WTC11 (cell line): ENCODE results near the gene SLC7A14. TPM values are rescaled to one million over a fixed set of nuclear protein-coding genes. Genes with fewer than 3 reads are reported as not detected.

Experiments
- ATAC-seq: fragments of 200-7000 bp; cut with Tn5 transposase; 2 replicates; pipeline ENCODE4 v1.10.0; 2021; ENCODE audit warnings: mild to moderate bottlenecking, moderate library complexity
- CTCF ChIA-PET: fragments of 300-600 bp; sonication (Branson Sonifier 250); formaldehyde crosslinking; loops from one replicate; lab custom pipeline; 2021; ENCODE audit warnings: antibody characterized with exemption; lab: Charles Lee
- POLR2A ChIA-PET: fragments of 350-600 bp; sonication (Branson Sonifier 250); formaldehyde crosslinking; loops from one replicate; lab custom pipeline; 2021; ENCODE audit warnings: antibody characterized with exemption; lab: Charles Lee
- DNase-seq: peaks from one replicate; pipeline ENCODE4 v3.0.0; 2021; ENCODE audit warnings: low spot score
- H3K27ac Mint-ChIP-seq: 2 replicates; pipeline ENCODE4 v1.8.0; 2021; ENCODE audit warnings: mixed read lengths
- H3K27me3 Mint-ChIP-seq: 2 replicates; pipeline ENCODE4 v1.8.0; 2021; ENCODE audit warnings: low read depth, mild to moderate bottlenecking, moderate library complexity, mixed read lengths
- H3K36me3 Mint-ChIP-seq: 2 replicates; pipeline ENCODE4 v1.8.0; 2021; ENCODE audit warnings: mixed read lengths
- H3K4me1 Mint-ChIP-seq: 2 replicates; pipeline ENCODE4 v1.8.0; 2022; ENCODE audit warnings: mixed read lengths
- H3K4me3 Mint-ChIP-seq: 2 replicates; pipeline ENCODE4 v1.8.0; 2021; ENCODE audit warnings: mild to moderate bottlenecking, moderate library complexity, mixed read lengths
- H3K9me3 Mint-ChIP-seq: 2 replicates; pipeline ENCODE4 v1.8.0; 2021; ENCODE audit warnings: mixed read lengths
- AFF4 ChIP-seq: sonication (generic); formaldehyde crosslinking; IDR thresholded peaks from 2 replicates; pipeline ENCODE4 v1.8.1; 2023; ENCODE audit warnings: mild to moderate bottlenecking, missing genetic modification reagents, borderline replicate concordance
- AR ChIP-seq: fragments of 250-450 bp; sonication (Bioruptor Pico); IDR thresholded peaks from 2 replicates; pipeline ENCODE4 v1.9.0; 2021; ENCODE audit warnings: mild to moderate bottlenecking
- ATF1 ChIP-seq: sonication (generic); formaldehyde crosslinking; IDR thresholded peaks from 2 replicates; pipeline ENCODE4 v1.8.1; 2023; ENCODE audit warnings: mild to moderate bottlenecking, moderate library complexity, missing genetic modification reagents
- CDX4 ChIP-seq: fragments of 250-450 bp; sonication (Bioruptor Pico); IDR thresholded peaks from 2 replicates; pipeline ENCODE4 v1.9.0; 2021; ENCODE audit warnings: moderate library complexity, mild to moderate bottlenecking, inconsistent platforms, borderline replicate concordance
- CTCF ChIP-seq: fragments of 200-600 bp; IDR thresholded peaks from 2 replicates; pipeline ENCODE4 v1.8.0; 2022; ENCODE audit warnings: antibody characterized with exemption
- EMX1 ChIP-seq: fragments of 250-450 bp; sonication (Bioruptor Pico); IDR thresholded peaks from 2 replicates; pipeline ENCODE4 v1.8.0; 2021; ENCODE audit warnings: mild to moderate bottlenecking
- FOXJ3 ChIP-seq: sonication (generic); formaldehyde crosslinking; IDR thresholded peaks from 2 replicates; pipeline ENCODE4 v1.9.0; 2021; ENCODE audit warnings: missing genetic modification reagents, mild to moderate bottlenecking, borderline replicate concordance
- GABPB1 ChIP-seq: sonication (generic); formaldehyde crosslinking; IDR thresholded peaks from 2 replicates; pipeline ENCODE4 v1.8.1; 2023; ENCODE audit warnings: mild to moderate bottlenecking, missing genetic modification reagents
- HMGXB4 ChIP-seq: sonication (generic); formaldehyde crosslinking; IDR thresholded peaks from 2 replicates; pipeline ENCODE4 v1.8.1; 2023; ENCODE audit warnings: mild to moderate bottlenecking, moderate library complexity, missing genetic modification reagents
- JAZF1 ChIP-seq: fragments of 250-450 bp; sonication (Bioruptor Pico); IDR thresholded peaks from 2 replicates; pipeline ENCODE4 v1.9.0; 2021; ENCODE audit warnings: moderate library complexity, mild to moderate bottlenecking, inconsistent platforms
- JUN ChIP-seq: sonication (generic); formaldehyde crosslinking; IDR thresholded peaks from 2 replicates; pipeline ENCODE4 v1.8.0; 2023; ENCODE audit warnings: mild to moderate bottlenecking, missing genetic modification reagents
- KAT7 ChIP-seq: sonication (generic); formaldehyde crosslinking; IDR thresholded peaks from 2 replicates; pipeline ENCODE4 v1.8.1; 2023; ENCODE audit warnings: missing genetic modification reagents, mild to moderate bottlenecking, borderline replicate concordance
- MXD4 ChIP-seq: fragments of 250-450 bp; sonication (Bioruptor Pico); IDR thresholded peaks from 2 replicates; pipeline ENCODE4 v1.8.0; 2021; ENCODE audit warnings: mild to moderate bottlenecking, moderate library complexity, borderline replicate concordance
- NFE2L1 ChIP-seq: sonication (generic); formaldehyde crosslinking; IDR thresholded peaks from 2 replicates; pipeline ENCODE4 v1.8.1; 2023; ENCODE audit warnings: missing genetic modification reagents
- PREB ChIP-seq: sonication (generic); formaldehyde crosslinking; IDR thresholded peaks from 2 replicates; pipeline ENCODE4 v1.8.1; 2022; ENCODE audit warnings: mild to moderate bottlenecking, missing genetic modification reagents, moderate library complexity, borderline replicate concordance
- TCF7 ChIP-seq: sonication (generic); formaldehyde crosslinking; IDR thresholded peaks from 2 replicates; pipeline ENCODE4 v1.8.0; 2022; ENCODE audit warnings: mild to moderate bottlenecking, low read depth, missing genetic modification reagents, moderate library complexity
- USF1 ChIP-seq: sonication (generic); formaldehyde crosslinking; IDR thresholded peaks from 2 replicates; pipeline ENCODE4 v1.8.0; 2022; ENCODE audit warnings: mild to moderate bottlenecking, missing genetic modification reagents
- ZNF138 ChIP-seq: sonication (generic); formaldehyde crosslinking; conservative IDR thresholded peaks from 2 replicates; pipeline ENCODE4 v1.8.1; 2022; ENCODE audit warnings: mild to moderate bottlenecking, moderate library complexity, missing genetic modification reagents
- ZNF219 ChIP-seq: sonication (generic); formaldehyde crosslinking; IDR thresholded peaks from 2 replicates; pipeline ENCODE4 v1.8.0; 2023; ENCODE audit warnings: missing genetic modification reagents, mild to moderate bottlenecking, borderline replicate concordance
- ZNF416 ChIP-seq: fragments of 250-450 bp; sonication (Bioruptor Pico); IDR thresholded peaks from 2 replicates; pipeline ENCODE4 v1.9.0; 2021; ENCODE audit warnings: mild to moderate bottlenecking, inconsistent platforms
- ZNF423 ChIP-seq: fragments of 250-450 bp; sonication (Bioruptor Pico); IDR thresholded peaks from 2 replicates; pipeline ENCODE4 v2.1.2; 2022; ENCODE audit warnings: mild to moderate bottlenecking, moderate library complexity
- total RNA-seq: library from RNA; stranded (reverse); gene quantifications from 3 replicates; pipeline ENCODE4 v1.2.3, GENCODE V29; 2021

SLC7A14 gene
- total RNA-seq, 1 experiment from 2014 or later = 0.68 TPM

- TF ChIP-seq EMX1 (no peak), JUN (no peak)
These were observed 23.8 kb downstream of the SLC7A14 start (continued) for GRCh38 chr3:170562080-170562479.

GRCh38 chr3:170560717-170561382 lies 25.0 kb downstream of the SLC7A14 start:
- no peak for DNase-seq
- no peak for ATAC-seq
- peaks cover 7% of the 10 kb centered on the region for H3K4me1 Mint-ChIP-seq
- H3K4me3 Mint-ChIP-seq = no peak overlapping the region
- no peak for TF ChIP-seq ZNF423 (CRISPR knock-in tag)
- no peak for TF ChIP-seq ZNF416 (CRISPR knock-in tag)
- no peak for TF ChIP-seq ZNF219 (CRISPR knock-in tag)
- TF ChIP-seq JAZF1 = no peak
- TF ChIP-seq PREB = no peak
- TF ChIP-seq TCF7 (CRISPR knock-in tag) = no peak
- ChIA-PET CTCF (no interaction called here), POLR2A (no interaction called here)
- no peaks in the 10 kb centered on the region for H3K9me3 Mint-ChIP-seq
- H3K27ac Mint-ChIP-seq = no peak overlapping the region
- no peaks in the 10 kb centered on the region for H3K36me3 Mint-ChIP-seq
- H3K27me3 Mint-ChIP-seq = no peaks in the 10 kb centered on the region

GRCh38 chr3:170560296-170560695 lies 25.6 kb downstream of the SLC7A14 start:
- TF ChIP-seq AR = no peak
- no peak for TF ChIP-seq KAT7
- TF ChIP-seq CTCF = no peak
- no peak for TF ChIP-seq GABPB1
- no peak for TF ChIP-seq HMGXB4
- TF ChIP-seq NFE2L1 (CRISPR knock-in tag) = no peak
- no peak for TF ChIP-seq USF1 (CRISPR knock-in tag)
- TF ChIP-seq CDX4 (CRISPR knock-in tag) = no peak
- no peak for TF ChIP-seq FOXJ3 (CRISPR knock-in tag)
- no peak for TF ChIP-seq MXD4 (CRISPR knock-in tag)
- TF ChIP-seq ATF1 (CRISPR knock-in tag) = no peak
- no peak for TF ChIP-seq ZNF138 (CRISPR knock-in tag)
- no peak for TF ChIP-seq AFF4 (CRISPR knock-in tag)
- H3K27ac Mint-ChIP-seq = no peak overlapping the region
- no peak overlapping the region for H3K4me3 Mint-ChIP-seq
- ATAC-seq (no peak), DNase-seq (no peak)
- H3K27me3 Mint-ChIP-seq = no peaks in the 10 kb centered on the region
- CTCF ChIA-PET = no interaction called here
- POLR2A ChIA-PET = no interaction called here
- H3K9me3 Mint-ChIP-seq = no peaks in the 10 kb centered on the region
- no peaks in the 10 kb centered on the region for H3K36me3 Mint-ChIP-seq
- H3K4me1 Mint-ChIP-seq = peaks cover 7% of the 10 kb centered on the region
